Fibroblast of villous mesenchyme (primary cell): ENCODE data around the gene AGBL4. TPM values are rescaled to one million over a fixed set of nuclear protein-coding genes. Genes with fewer than 3 reads are reported as not detected.

Experiments
- DNase-seq: peaks from one replicate; pipeline ENCODE4 v3.0.0-alpha.2; 2010; ENCODE audit warnings: low read depth
- H3K4me3 ChIP-seq: 2 replicates; pipeline ENCODE4 v1.5.1; 2011; ENCODE audit warnings: low read depth, mild to moderate bottlenecking, low read length
- total RNA-seq: library from RNA; depleted of rRNA; stranded (reverse); fragments of >200 nt; gene quantifications from 2 replicates; pipeline ENCODE4 v1.2.3, GENCODE V29; 2012
- TF ChIP-seq, protein P1 (sequence below): IDR thresholded peaks from 2 replicates; pipeline ENCODE4 v1.5.1; 2012; ENCODE audit warnings: low read depth, mild to moderate bottlenecking, low read length; ENCODE audit not compliant: insufficient read depth

Gene AGBL4
- total RNA-seq, 1 donor = not detected

DNA sequence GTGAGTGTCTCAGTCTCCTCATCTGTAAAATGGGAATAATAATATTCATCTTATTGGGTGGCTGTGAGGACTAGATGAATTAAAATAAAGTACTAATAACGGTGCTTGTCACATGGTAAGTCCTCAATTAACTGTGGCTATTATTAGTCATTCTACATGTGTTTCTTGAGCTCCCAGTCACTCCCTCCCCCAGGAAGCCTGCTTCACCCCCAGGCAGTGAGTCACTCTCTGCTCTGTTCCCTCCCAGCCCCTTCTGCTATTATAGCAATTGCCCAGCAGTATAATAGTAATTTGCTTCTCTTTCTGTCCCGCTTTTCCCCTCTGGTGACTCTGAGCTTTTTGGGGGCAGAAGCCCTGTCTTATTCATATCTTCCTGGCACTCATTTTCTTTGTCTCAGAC lies 1349.1 kb downstream of the AGBL4 start:
- no peak overlapping the region for H3K4me3 ChIP-seq
- TF ChIP-seq, protein P1, sequence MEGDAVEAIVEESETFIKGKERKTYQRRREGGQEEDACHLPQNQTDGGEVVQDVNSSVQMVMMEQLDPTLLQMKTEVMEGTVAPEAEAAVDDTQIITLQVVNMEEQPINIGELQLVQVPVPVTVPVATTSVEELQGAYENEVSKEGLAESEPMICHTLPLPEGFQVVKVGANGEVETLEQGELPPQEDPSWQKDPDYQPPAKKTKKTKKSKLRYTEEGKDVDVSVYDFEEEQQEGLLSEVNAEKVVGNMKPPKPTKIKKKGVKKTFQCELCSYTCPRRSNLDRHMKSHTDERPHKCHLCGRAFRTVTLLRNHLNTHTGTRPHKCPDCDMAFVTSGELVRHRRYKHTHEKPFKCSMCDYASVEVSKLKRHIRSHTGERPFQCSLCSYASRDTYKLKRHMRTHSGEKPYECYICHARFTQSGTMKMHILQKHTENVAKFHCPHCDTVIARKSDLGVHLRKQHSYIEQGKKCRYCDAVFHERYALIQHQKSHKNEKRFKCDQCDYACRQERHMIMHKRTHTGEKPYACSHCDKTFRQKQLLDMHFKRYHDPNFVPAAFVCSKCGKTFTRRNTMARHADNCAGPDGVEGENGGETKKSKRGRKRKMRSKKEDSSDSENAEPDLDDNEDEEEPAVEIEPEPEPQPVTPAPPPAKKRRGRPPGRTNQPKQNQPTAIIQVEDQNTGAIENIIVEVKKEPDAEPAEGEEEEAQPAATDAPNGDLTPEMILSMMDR = no peak
- DNase-seq = peak; percentile 3

DNA sequence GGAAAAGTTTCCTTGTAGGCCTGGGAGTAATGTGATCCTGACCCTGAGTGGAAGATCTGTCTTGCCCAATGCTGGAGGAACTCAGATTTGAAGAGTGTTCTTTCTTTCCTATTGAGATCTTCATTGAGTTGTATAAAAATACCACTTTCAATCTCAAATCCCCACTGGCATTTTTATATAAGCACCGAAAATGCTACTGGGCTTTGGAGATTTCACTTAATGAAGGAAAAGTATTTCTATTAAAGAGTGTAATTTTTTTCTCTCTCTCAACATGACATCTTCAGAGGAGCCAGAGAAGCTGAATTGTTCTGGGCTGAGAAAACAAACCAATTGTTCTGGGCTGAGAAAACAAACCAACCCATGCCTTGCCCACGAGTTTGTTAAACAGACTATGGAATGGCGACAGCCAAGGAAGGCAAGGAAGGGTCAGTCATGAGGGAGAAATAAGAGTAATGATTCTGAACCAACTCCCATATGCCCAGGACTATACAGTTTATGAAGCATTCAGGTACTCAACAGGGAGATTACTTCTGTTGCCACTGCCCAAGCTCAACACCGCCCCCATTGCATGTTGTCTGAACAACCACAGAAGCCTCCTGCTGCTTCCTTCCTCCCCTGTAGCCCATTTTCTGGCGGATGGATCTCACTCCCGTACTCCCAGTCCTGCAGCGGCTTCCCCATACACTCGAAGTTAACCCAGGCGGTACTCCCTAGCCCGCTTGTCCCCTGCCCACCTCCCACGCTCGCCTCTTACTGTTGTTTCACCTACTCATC lies 1350.2 kb downstream of the AGBL4 start:
- no peak for DNase-seq
- TF ChIP-seq, protein P1 = no peak
- no peak overlapping the region for H3K4me3 ChIP-seq

DNA sequence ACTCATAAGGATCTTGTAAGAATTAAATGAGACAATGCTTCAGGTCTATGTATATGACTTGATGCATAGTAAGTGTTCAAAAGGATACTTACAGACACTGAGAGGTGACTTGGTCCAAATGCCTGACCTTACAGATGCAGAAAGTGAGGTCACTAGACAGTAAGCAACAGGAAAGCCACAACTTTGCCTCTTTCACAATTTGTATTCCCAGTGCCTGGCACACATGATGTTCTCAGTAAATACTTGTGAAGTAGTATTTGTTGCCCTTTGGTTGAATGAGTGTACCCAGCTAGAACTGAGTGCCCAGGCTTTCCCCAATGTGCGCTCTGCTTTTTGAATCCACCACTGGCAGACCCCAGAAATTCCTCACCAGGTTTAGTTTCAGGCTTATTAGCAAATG lies 1352.2 kb downstream of the AGBL4 start:
- H3K4me3 ChIP-seq = no peak overlapping the region
- TF ChIP-seq, protein P1 = no peak
- no peak for DNase-seq

DNA sequence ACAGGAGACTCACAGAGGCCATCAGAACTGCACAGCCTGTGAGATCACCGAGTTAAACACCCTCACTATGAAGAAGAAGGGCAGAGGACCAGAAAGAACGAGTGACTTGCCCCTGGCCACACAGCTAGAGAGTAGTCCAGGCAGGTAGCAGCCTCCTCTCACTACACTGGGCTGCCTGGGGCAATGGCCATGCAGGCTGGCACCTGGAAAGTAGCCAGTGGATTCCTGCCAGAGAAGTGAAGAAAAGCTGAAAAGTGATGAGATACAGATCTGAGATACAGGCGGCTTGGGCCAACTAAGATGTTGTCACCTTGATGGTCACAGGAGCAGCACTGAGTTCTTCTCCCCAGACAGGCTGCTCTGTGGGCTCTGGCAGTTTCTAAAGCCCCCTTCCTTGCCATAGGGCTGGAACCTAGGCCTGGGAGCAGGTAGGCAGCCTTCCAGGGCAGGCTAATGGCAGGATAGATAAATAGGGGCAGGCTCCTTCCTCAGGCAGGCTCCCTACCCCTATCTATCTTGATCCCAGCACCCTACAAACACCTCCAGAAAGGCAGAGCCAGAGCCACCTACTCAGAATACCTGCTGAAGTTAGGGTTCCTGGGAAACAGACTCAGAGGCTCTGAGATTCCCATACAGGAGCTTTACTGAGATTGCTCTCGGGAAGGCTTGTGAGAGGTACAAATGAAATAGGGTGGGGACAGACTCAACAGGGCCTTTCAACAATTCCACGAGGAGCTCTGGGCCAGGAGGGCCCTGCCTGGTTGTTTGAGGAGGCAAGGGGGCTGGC lies 1353.3 kb downstream of the AGBL4 start:
- DNase-seq = no peak
- TF ChIP-seq, protein P1 = no peak
- H3K4me3 ChIP-seq = no peak overlapping the region

DNA sequence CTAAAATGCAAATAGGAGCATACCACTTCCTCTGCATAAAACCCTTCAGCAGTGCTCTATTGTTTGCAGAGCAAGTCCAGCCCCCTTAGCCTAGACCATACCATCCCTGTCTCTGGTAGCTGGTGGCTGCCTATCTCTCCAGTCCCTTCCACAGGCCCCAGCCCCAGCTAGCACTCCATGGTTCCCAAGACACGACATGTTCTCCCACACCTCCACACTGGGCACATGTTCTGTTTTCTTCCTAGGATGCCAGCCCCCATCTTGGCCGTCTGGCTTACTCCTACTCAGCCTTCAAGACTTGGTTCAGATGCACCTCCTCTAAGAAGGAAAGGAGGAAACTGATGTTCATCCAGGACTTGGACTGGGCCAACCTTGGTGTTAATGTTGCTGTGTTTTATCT lies 1355.4 kb downstream of the AGBL4 start:
- DNase-seq = no peak
- H3K4me3 ChIP-seq = no peak overlapping the region
- TF ChIP-seq, protein P1 = no peak

DNA sequence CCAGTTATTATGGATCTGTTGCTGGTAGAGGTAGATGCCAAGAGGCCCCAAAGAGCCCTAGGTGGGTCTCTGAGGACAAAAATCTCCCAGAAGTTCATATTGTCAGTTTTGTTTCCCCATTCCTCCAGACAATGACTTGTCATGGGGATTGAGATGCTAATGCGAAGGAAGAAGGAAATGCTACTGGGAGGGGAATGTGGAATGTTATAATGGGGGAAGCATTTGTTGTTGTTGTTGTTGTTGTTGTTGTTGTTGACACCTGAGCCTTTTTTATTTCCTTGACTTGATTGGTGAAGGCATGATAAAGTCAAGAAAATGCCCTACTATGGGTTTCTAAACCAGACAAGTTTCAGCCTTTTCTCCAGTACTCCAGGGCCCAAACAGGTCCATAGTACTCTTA lies 1356.0 kb downstream of the AGBL4 start:
- TF ChIP-seq, protein P1 = no peak
- DNase-seq = no peak

More for the DNA sequence above, 1356.0 kb downstream of the AGBL4 start:
- no peak overlapping the region for H3K4me3 ChIP-seq
